ENCODE measurements around the gene SETD2.

SETD2 gene

DNA sequence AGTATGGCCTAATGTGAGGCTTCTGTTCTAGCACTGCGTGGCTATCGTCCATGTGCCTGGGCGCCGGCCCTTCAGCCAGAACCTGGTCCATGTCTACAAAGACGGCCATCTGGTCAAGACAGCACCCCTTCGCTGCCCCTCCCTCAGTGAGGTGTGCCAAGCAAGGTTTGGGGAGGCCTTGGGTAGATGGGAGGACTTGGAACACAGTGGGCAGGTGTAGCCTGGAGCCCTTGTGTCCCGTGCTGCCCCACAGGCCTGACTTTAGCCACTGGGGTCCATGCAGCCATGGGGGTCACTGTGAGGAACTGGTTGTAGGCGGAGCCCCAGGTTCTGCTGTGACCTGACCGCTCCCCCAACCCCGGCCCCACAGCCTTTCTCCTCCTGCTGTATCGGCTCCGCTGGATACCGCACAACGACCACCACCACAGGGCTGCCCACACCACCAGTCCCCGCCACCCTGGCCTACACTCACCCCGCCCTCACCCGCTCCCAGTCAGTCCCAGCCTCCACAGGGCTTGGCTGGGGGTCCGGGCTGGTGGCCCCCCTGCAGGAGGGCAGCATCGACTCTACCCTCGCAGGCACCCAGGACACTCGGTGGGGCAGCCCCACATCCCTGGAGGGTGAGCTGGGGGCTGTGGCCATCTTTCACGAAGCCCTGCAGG is 167.9 kb downstream of the SETD2 start:
- DNase-seq = no peak

GRCh38 chr3:46994801-46995731 is 168.8 kb downstream of the SETD2 start:
- DNase-seq = no peak

DNA sequence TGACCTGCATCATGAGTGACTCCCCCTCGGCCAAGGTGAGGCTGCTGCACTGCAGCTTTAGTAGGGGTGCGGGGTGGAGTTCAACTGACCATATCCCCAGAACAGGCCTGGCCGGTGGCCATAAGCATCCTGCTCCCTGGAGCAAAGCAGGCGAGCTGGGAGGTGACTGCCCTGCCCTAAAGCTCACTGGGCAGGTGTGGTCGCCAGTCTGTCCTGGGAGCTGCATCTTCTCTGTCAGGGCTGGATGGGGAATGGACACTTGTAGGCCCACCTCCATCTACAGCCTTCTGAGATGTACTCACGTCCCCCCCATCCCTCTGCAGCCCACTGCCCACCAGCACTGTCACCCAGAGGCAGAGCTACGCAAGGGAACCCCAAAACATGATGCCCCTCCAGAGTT is 169.9 kb downstream of the SETD2 start:
- DNase-seq = no peak

- DNase-seq = no peak
These were observed 170.6 kb downstream of the SETD2 start for GRCh38 chr3:46993292-46993691.

GRCh38 chr3:46992231-46992630 is 171.7 kb downstream of the SETD2 start:
- DNase-seq = no peak

DNA sequence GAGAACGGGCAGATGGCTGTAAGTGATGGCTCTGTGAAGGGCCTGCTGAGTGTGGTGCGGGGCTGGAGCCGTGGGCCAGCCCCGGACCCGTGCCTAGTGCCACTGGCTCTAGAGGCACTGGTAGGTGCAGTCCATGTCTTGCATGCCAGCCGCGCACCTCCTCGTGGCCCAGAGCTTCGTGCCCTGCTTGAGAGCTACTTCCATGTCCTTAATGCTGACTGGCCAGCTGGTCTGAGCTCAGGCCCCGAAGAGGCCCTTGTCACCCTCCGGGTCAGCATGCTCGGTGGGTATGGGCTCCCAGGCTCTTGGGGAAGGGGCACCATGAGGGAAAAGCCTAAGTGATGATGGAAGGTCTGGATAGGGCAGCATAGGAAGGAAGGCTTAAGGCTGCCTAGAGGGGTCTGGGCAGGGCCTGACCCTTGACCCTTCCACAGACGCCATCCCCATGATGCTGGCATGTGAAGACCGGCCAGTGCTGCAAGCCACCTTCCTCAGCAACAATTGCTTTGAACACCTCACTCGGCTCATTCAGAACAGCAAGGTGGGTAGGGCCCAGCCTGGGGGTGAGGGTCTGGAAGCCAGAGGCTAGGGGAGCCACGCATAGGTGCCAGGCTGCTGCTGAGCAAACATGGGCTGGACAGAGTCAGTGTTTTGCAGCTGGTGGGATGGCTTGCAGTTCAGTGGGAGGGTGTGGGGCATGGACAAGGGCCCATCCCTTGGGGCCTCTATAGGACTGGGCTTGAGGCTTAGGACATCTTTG is 172.3 kb downstream of the SETD2 start:
- DNase-seq = no peak

- no peak for DNase-seq
These were observed 173.1 kb downstream of the SETD2 start for GRCh38 chr3:46990573-46991374.

GRCh38 chr3:46989146-46989810 is 174.6 kb downstream of the SETD2 start:
- DNase-seq = no peak

GRCh38 chr3:46988616-46989015 is 175.3 kb downstream of the SETD2 start:
- DNase-seq = no peak

- no peak for DNase-seq
These were observed 176.0 kb downstream of the SETD2 start for GRCh38 chr3:46987743-46988401.

DNA sequence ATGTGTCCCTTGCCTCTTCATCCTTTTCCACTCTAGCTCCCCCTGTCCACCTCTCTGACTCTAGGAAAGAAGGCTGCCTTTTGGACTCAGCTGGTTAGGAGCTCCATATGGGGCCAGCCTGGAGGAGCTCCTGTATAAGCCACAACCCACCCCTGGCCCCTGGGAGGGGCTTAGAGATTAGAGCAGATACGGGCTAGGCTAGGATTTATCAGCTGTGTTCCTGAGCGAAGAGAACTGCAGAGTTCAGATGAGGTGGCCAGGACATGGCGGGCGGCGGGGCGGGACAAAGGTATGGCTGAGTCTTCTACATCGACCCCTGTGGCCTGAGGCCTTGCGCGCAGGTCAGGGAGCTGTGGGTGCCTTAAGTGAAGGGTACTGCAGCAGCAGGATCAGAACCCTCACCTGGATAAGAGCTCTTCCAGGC is 176.6 kb downstream of the SETD2 start:
- DNase-seq = no peak

- DNase-seq = no peak
These were observed 177.1 kb downstream of the SETD2 start for GRCh38 chr3:46986782-46987310.

- DNase-seq = no peak
These were observed 177.7 kb downstream of the SETD2 start for GRCh38 chr3:46986055-46986730.

- no peak for DNase-seq
These were observed 178.3 kb downstream of the SETD2 start for GRCh38 chr3:46985588-46985987.

GRCh38 chr3:46984591-46985459 is 179.1 kb downstream of the SETD2 start:
- DNase-seq = no peak

DNA sequence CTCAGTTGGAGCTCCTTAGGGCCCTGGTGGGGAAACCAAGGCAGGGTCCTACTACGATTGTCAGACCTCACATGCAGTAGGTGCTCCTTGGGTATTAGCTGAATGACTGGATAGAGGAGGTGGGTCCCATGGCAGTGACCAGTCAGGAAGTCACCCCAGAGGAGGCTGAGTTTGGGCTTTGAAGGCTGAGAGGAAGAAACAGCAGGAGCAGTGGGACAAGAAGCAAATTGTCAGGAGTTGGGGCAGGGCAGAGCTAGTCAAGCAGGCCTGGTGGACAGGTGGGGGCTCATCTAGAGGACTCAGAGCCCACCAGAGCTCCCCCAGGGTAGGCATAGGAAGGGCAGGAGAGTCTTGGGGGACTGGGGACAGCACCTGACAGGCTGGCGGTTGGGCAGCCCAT is 181.4 kb downstream of the SETD2 start:
- no peak for DNase-seq

- DNase-seq = no peak
These were observed 181.9 kb downstream of the SETD2 start for GRCh38 chr3:46981932-46982471.

DNA sequence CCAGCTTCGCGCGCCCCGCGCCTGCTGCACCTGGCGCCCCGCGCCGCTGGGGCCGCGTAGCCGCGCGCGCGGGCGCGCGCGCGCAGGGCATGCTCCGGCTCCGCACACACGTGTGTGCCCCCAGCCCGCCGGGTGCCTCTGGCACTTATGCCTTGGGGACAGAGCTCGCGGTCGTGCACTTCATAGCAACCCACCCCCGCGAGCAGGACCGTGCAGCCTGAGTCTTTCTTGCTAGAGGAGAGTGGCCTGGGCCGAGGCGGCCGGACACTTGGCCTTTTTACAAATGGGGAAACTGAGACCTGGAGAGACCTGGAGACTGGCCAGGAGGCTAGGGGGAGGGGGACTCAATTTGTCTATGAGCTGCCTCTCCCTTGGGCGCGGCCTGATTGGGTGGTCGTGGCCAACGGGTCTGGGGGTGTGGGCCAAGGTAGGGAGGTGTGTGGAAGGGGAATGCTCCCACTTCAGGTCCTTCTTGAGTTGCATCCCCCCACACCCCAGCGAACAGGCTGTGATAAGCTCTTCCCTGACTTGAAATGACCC is 183.9 kb downstream of the SETD2 start:
- DNase-seq = no peak
